ENCODE measurements around the gene SYTL4. TPM values are rescaled to one million over a fixed set of nuclear protein-coding genes. Genes with fewer than 3 reads are reported as not detected.

SYTL4 gene
- total and polyA plus RNA-seq, 2 of the 13 experiments (the other 11 are each of a cell fraction or from before 2014, with no cell fraction given), result 0.41 to 0.73 TPM

- TF ChIP-seq, protein P1, sequence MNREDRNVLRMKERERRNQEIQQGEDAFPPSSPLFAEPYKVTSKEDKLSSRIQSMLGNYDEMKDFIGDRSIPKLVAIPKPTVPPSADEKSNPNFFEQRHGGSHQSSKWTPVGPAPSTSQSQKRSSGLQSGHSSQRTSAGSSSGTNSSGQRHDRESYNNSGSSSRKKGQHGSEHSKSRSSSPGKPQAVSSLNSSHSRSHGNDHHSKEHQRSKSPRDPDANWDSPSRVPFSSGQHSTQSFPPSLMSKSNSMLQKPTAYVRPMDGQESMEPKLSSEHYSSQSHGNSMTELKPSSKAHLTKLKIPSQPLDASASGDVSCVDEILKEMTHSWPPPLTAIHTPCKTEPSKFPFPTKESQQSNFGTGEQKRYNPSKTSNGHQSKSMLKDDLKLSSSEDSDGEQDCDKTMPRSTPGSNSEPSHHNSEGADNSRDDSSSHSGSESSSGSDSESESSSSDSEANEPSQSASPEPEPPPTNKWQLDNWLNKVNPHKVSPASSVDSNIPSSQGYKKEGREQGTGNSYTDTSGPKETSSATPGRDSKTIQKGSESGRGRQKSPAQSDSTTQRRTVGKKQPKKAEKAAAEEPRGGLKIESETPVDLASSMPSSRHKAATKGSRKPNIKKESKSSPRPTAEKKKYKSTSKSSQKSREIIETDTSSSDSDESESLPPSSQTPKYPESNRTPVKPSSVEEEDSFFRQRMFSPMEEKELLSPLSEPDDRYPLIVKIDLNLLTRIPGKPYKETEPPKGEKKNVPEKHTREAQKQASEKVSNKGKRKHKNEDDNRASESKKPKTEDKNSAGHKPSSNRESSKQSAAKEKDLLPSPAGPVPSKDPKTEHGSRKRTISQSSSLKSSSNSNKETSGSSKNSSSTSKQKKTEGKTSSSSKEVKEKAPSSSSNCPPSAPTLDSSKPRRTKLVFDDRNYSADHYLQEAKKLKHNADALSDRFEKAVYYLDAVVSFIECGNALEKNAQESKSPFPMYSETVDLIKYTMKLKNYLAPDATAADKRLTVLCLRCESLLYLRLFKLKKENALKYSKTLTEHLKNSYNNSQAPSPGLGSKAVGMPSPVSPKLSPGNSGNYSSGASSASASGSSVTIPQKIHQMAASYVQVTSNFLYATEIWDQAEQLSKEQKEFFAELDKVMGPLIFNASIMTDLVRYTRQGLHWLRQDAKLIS (CRISPR knock-in tag; IDR thresholded peaks at IDR 0.05), result no peak
- TF ChIP-seq TARDBP (CRISPR knock-in tag; IDR thresholded peaks at IDR 0.05) (no peak), ATAD3A (CRISPR knock-in tag; IDR thresholded peaks at IDR 0.05) (no peak), FOSL1 (CRISPR knock-in tag; IDR thresholded peaks at IDR 0.05; ENCODE audit: borderline replicate concordance) (no peak), RBM39 (IDR thresholded peaks at IDR 0.05; ENCODE audit: low read depth, low read length, poor library complexity, severe bottlenecking) (peak; percentile 35), ZNF556 (CRISPR knock-in tag; IDR thresholded peaks at IDR 0.05; ENCODE audit: borderline replicate concordance) (no peak), NFYC (CRISPR knock-in tag; IDR thresholded peaks at IDR 0.05) (no peak), RBFOX2 (IDR thresholded peaks at IDR 0.05; ENCODE audit: low read depth, low read length) (peak; percentile 90), STAT5B (CRISPR knock-in tag; IDR thresholded peaks at IDR 0.05) (no peak), ZSCAN31 (CRISPR knock-in tag; IDR thresholded peaks at IDR 0.05; ENCODE audit: low read depth) (peak; percentile 49; the same call in 1 of the 2 replicates), ZNF264 (CRISPR knock-in tag; IDR thresholded peaks at IDR 0.05) (no peak), NONO (IDR thresholded peaks at IDR 0.05) (no peak), NONO (CRISPR knock-in tag; conservative IDR thresholded peaks at IDR 0.05) (0 out of 2 replicates have a peak, but pooled peaks have one; percentile 19), HMGXB4 (CRISPR knock-in tag; IDR thresholded peaks at IDR 0.05; ENCODE audit: borderline replicate concordance in 1 of 2, low read depth in 1 of 2) (peak; percentile 37 to 47; a peak in 2 of 4 replicates), REXO4 (CRISPR knock-in tag; IDR thresholded peaks at IDR 0.05; ENCODE audit: borderline replicate concordance) (no peak), ZNF484 (CRISPR knock-in tag; IDR thresholded peaks at IDR 0.05; ENCODE audit: borderline replicate concordance, low read depth) (no peak), EP300 (IDR thresholded peaks at IDR 0.05; ENCODE audit: low read depth in 2 of 2, low read length in 2 of 2) (no peak), EP300 (CRISPR knock-in tag; IDR thresholded peaks at IDR 0.05; ENCODE audit: borderline replicate concordance) (no peak), POLR2G (IDR thresholded peaks at IDR 0.05; ENCODE audit: low read depth, low read length) (peak; percentile 72), MAFF (IDR thresholded peaks at IDR 0.05; ENCODE audit: low read depth, low read length) (no peak), SMYD3 (CRISPR knock-in tag; IDR thresholded peaks at IDR 0.05) (no peak), ZNF263 (CRISPR knock-in tag; IDR thresholded peaks at IDR 0.05) (0 out of 2 replicates have a peak, but pooled peaks have one; percentile 12), ZNF34 (CRISPR knock-in tag; IDR thresholded peaks at IDR 0.05; ENCODE audit: borderline replicate concordance) (no peak)
- TF ChIP-seq, protein P2, sequence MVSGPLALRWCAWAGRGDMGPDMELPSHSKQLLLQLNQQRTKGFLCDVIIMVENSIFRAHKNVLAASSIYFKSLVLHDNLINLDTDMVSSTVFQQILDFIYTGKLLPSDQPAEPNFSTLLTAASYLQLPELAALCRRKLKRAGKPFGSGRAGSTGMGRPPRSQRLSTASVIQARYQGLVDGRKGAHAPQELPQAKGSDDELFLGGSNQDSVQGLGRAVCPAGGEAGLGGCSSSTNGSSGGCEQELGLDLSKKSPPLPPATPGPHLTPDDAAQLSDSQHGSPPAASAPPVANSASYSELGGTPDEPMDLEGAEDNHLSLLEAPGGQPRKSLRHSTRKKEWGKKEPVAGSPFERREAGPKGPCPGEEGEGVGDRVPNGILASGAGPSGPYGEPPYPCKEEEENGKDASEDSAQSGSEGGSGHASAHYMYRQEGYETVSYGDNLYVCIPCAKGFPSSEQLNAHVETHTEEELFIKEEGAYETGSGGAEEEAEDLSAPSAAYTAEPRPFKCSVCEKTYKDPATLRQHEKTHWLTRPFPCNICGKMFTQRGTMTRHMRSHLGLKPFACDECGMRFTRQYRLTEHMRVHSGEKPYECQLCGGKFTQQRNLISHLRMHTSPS (CRISPR knock-in tag; IDR thresholded peaks at IDR 0.05; ENCODE audit: low read depth), result no peak
These were observed 95.5 kb downstream of the SYTL4 start, which contains the start of gene TSPAN6 (continued) for GRCh38 chrX:100636321-100636991.

All from HepG2 (cell line).